Neuron (in vitro differentiated cells): ENCODE data around the gene EIF3A.
"Not testable (repeated sequence)": the region's sequence is repeated elsewhere in the genome, so short reads cannot be mapped to it uniquely, and the experiment has no call there.

ENCODE experiments used
- H2AFZ ChIP-seq: one replicate; pipeline ENCODE4 v1.6.1; 2013; ENCODE audit warnings: low read depth, mild to moderate bottlenecking, inconsistent platforms, low read length, moderate library complexity
- H3K27me3 ChIP-seq: one replicate; pipeline ENCODE4 v1.6.1; 2013; ENCODE audit warnings: low read length; ENCODE audit not compliant: insufficient read depth
- H3K36me3 ChIP-seq: one replicate; pipeline ENCODE4 v1.6.1; 2013; ENCODE audit warnings: low read length; ENCODE audit not compliant: insufficient read depth
- H3K4me1 ChIP-seq: one replicate; pipeline ENCODE4 v1.6.1; 2013; ENCODE audit warnings: low read length; ENCODE audit not compliant: insufficient read depth
- H3K4me3 ChIP-seq: 2 replicates; pipeline ENCODE4 v1.5.1; 2013; ENCODE audit warnings: mild to moderate bottlenecking, low read length, moderate library complexity
- H3K9me3 ChIP-seq: one replicate; pipeline ENCODE4 v1.6.1; 2013; ENCODE audit warnings: low read length

The EIF3A gene

GRCh38 chr10:119080521-119081259, at the start of gene EIF3A:
Gene EIF3A, minus strand, starts transcription at chr10:119080817. Its CDS starts 141 bp downstream, at chr10:119080676.
- H3K4me3 ChIP-seq, result peak within 1 kb of the TSS; percentile 98
- no peaks in the 10 kb centered on the region for H3K27me3 ChIP-seq
- peaks cover 11% of the 10 kb centered on the region for H3K4me1 ChIP-seq
- peak within 1 kb of the TSS; percentile 89 for H2AFZ ChIP-seq
- peaks cover 7% of the 10 kb centered on the region for H3K36me3 ChIP-seq
- peaks cover 2% of the 10 kb centered on the region for H3K9me3 ChIP-seq

- Histone ChIP-seq H2AFZ (no peak overlapping the region), H3K4me3 (no peak overlapping the region), H3K9me3 (no peaks in the 10 kb centered on the region), H3K36me3 (peaks cover 73% of the 10 kb centered on the region), H3K4me1 (no peaks in the 10 kb centered on the region), H3K27me3 (no peaks in the 10 kb centered on the region)
Observed at GRCh38 chr10:119129721-119130120, 49.1 kb upstream of the EIF3A start.

GRCh38 chr10:119125942-119126341, 45.3 kb upstream of the EIF3A start:
- peaks cover 72% of the 10 kb centered on the region for H3K36me3 ChIP-seq
- H3K27me3 ChIP-seq, result no peaks in the 10 kb centered on the region
- no peak overlapping the region for H3K4me3 ChIP-seq
- H3K9me3 ChIP-seq, result no peaks in the 10 kb centered on the region
- no peak overlapping the region for H2AFZ ChIP-seq
- H3K4me1 ChIP-seq, result no peaks in the 10 kb centered on the region

- Histone ChIP-seq H3K4me1 (no peaks in the 10 kb centered on the region), H3K9me3 (no peaks in the 10 kb centered on the region), H2AFZ (no peak overlapping the region), H3K36me3 (peaks cover 72% of the 10 kb centered on the region), H3K27me3 (no peaks in the 10 kb centered on the region), H3K4me3 (no peak overlapping the region)
Observed at GRCh38 chr10:119120875-119121274, 40.3 kb upstream of the EIF3A start.

GRCh38 chr10:119120413-119120867, 39.8 kb upstream of the EIF3A start:
- H3K36me3 ChIP-seq, result peaks cover 71% of the 10 kb centered on the region

GRCh38 chr10:119119400-119119799, 38.8 kb upstream of the EIF3A start:
- H3K36me3 ChIP-seq, result peaks cover 68% of the 10 kb centered on the region
- H3K4me1 ChIP-seq, result no peaks in the 10 kb centered on the region

More at GRCh38 chr10:119120413-119120867, 39.8 kb upstream of the EIF3A start:
- Histone ChIP-seq H2AFZ (no peak overlapping the region), H3K4me3 (no peak overlapping the region), H3K9me3 (no peaks in the 10 kb centered on the region), H3K27me3 (no peaks in the 10 kb centered on the region), H3K4me1 (no peaks in the 10 kb centered on the region)

GRCh38 chr10:119118231-119118630, 37.6 kb upstream of the EIF3A start:
- H3K36me3 ChIP-seq, result peaks cover 70% of the 10 kb centered on the region
- no peak overlapping the region for H2AFZ ChIP-seq
- H3K27me3 ChIP-seq, result no peaks in the 10 kb centered on the region
- no peak overlapping the region for H3K4me3 ChIP-seq
- no peaks in the 10 kb centered on the region for H3K4me1 ChIP-seq
- H3K9me3 ChIP-seq, result no peaks in the 10 kb centered on the region

More at GRCh38 chr10:119119400-119119799, 38.8 kb upstream of the EIF3A start:
- Histone ChIP-seq H3K9me3 (no peaks in the 10 kb centered on the region), H2AFZ (no peak overlapping the region), H3K4me3 (no peak overlapping the region), H3K27me3 (no peaks in the 10 kb centered on the region)

- H3K4me3 ChIP-seq, result no peak overlapping the region
- no peaks in the 10 kb centered on the region for H3K9me3 ChIP-seq
- H3K27me3 ChIP-seq, result no peaks in the 10 kb centered on the region
- peaks cover 63% of the 10 kb centered on the region for H3K36me3 ChIP-seq
- H3K4me1 ChIP-seq, result no peaks in the 10 kb centered on the region
- H2AFZ ChIP-seq, result no peak overlapping the region
Observed at GRCh38 chr10:119116326-119116951, 35.8 kb upstream of the EIF3A start.

GRCh38 chr10:119115926-119116325, 35.3 kb upstream of the EIF3A start:
- H3K9me3 ChIP-seq, result no peaks in the 10 kb centered on the region
- H3K4me3 ChIP-seq, result no peak overlapping the region
- H2AFZ ChIP-seq, result no peak overlapping the region
- H3K36me3 ChIP-seq, result peaks cover 62% of the 10 kb centered on the region
- H3K4me1 ChIP-seq, result no peaks in the 10 kb centered on the region
- no peaks in the 10 kb centered on the region for H3K27me3 ChIP-seq

- Histone ChIP-seq H2AFZ (no peak overlapping the region), H3K4me3 (no peak overlapping the region), H3K4me1 (no peaks in the 10 kb centered on the region), H3K9me3 (no peaks in the 10 kb centered on the region), H3K36me3 (peaks cover 64% of the 10 kb centered on the region), H3K27me3 (no peaks in the 10 kb centered on the region)
Observed at GRCh38 chr10:119113751-119114732, 33.4 kb upstream of the EIF3A start.

- Histone ChIP-seq H2AFZ (no peak overlapping the region), H3K4me3 (no peak overlapping the region), H3K4me1 (no peaks in the 10 kb centered on the region), H3K36me3 (peaks cover 59% of the 10 kb centered on the region), H3K27me3 (no peaks in the 10 kb centered on the region), H3K9me3 (no peaks in the 10 kb centered on the region)
Observed at GRCh38 chr10:119112056-119112455, 31.4 kb upstream of the EIF3A start.

GRCh38 chr10:119107771-119108170, 27.2 kb upstream of the EIF3A start:
- H3K4me1 ChIP-seq, H3K27me3 ChIP-seq, H3K4me3 ChIP-seq, H3K9me3 ChIP-seq, H2AFZ ChIP-seq: not testable (repeated sequence)
- H3K36me3 ChIP-seq, result peaks cover 40% of the 10 kb centered on the region

- H3K36me3 ChIP-seq, result peaks cover 34% of the 10 kb centered on the region
- H3K9me3 ChIP-seq, H2AFZ ChIP-seq, H3K4me3 ChIP-seq, H3K27me3 ChIP-seq, H3K4me1 ChIP-seq: not testable (repeated sequence)
Observed at GRCh38 chr10:119107106-119107505, 26.5 kb upstream of the EIF3A start.
